K562 (cell line): ENCODE data around the gene VPS37D. TPM values are rescaled to one million over a fixed set of nuclear protein-coding genes. Genes with fewer than 3 reads are reported as not detected.

Source experiments
- ELF4 ChIP-seq: fragments of 450-650 bp; formaldehyde crosslinking; IDR thresholded peaks from 2 replicates; pipeline ENCODE4 v1.4.0; 2022; ENCODE audit warnings: missing genetic modification characterization
- MBD2 ChIP-seq: sonication (generic); IDR thresholded peaks from 2 replicates; pipeline ENCODE4 v1.6.1; 2016; ENCODE audit warnings: low read depth, borderline replicate concordance
- NR4A1 ChIP-seq, 2 experiments: fragments of 250-450 bp in 1 of 2; fragments of 450-650 bp in 1 of 2; sonication (Bioruptor Pico) in 1 of 2; IDR thresholded peaks; 2 replicates each; pipeline versions ENCODE4 v1.4.0 to v1.6.1; 2016 to 2020; ENCODE audit warnings: mild to moderate bottlenecking in 2 of 2, missing compliant biosample characterization in 1 of 2, missing genetic modification characterization in 1 of 2, moderate library complexity in 1 of 2
- RBM39 ChIP-seq: fragments of 200-400 bp; formaldehyde crosslinking; optimal IDR thresholded peaks from 2 replicates; pipeline ENCODE3; 2018; ENCODE audit warnings: low read depth, low read length
- SIX5 ChIP-seq, 2 experiments: IDR thresholded peaks; 2 replicates each; pipeline ENCODE4 v1.6.1; 2011; ENCODE audit warnings: low read length in 2 of 2, borderline replicate concordance in 1 of 2, low read depth in 1 of 2, mild to moderate bottlenecking in 1 of 2, moderate library complexity in 1 of 2; ENCODE audit not compliant: insufficient read depth in 1 of 2
- YBX1 ChIP-seq: fragments of 450-650 bp; IDR thresholded peaks from 2 replicates; pipeline ENCODE4 v1.7.1; 2016; ENCODE audit warnings: mild to moderate bottlenecking
- ZNF274 ChIP-seq: IDR thresholded peaks from 2 replicates; pipeline ENCODE4 v1.6.1; 2011; ENCODE audit warnings: low read depth, mild to moderate bottlenecking, low read length, moderate library complexity, borderline replicate concordance
- ZNF583 ChIP-seq: fragments of 250-450 bp; sonication (Bioruptor Pico); IDR thresholded peaks from 2 replicates; pipeline ENCODE4 v1.4.0; 2020
- polyA plus RNA-seq, 8 experiments: library from polyadenylated mRNA; depleted of rRNA in 4 of 8; stranded (reverse) in 5 of 8; unstranded in 3 of 8; fragments of >200 nt; fragmentation: Nextera tagmentation in 2 of 8; fragmentation: Illumina TruSeq in 1 of 8; extraction: Ambion mirVana in 2 of 8; extraction: Trizol in 1 of 8; gene quantifications; 2 replicates each; pipeline versions ENCODE4 v1.2.1 to v1.2.3, GENCODE V29; 2011 to 2014; ENCODE audit warnings: inconsistent platforms in 1 of 8, missing spikeins in 1 of 8
- total RNA-seq, 7 experiments: library from RNA; depleted of rRNA in 6 of 7; stranded (reverse); fragments of >200 nt in 6 of 7; fragmentation: Illumina TruSeq in 2 of 7; extraction: Trizol in 2 of 7; gene quantifications; 2 replicates each; pipeline versions ENCODE4 v1.2.1 to v1.2.3, GENCODE V29; 2011 to 2021; ENCODE audit warnings: low replicate concordance in 1 of 7
- TF ChIP-seq, protein P1 (sequence below): fragments of 250-450 bp; sonication (Bioruptor Pico); IDR thresholded peaks from 2 replicates; pipeline ENCODE4 v1.5.0; 2021; ENCODE audit warnings: mild to moderate bottlenecking, moderate library complexity
- TF ChIP-seq, protein P2 (sequence below): sonication (generic); formaldehyde crosslinking; IDR thresholded peaks from 2 replicates; pipeline ENCODE4 v1.8.0; 2022; ENCODE audit warnings: mild to moderate bottlenecking, missing genetic modification reagents
- TF ChIP-seq, protein P3 (sequence below): fragments of 450-650 bp; IDR thresholded peaks from 2 replicates; pipeline ENCODE4 v1.6.1; 2017; ENCODE audit warnings: antibody characterized with exemption, mild to moderate bottlenecking
- TF ChIP-seq, protein P4 (sequence below): sonication (generic); formaldehyde crosslinking; IDR thresholded peaks from 2 replicates; pipeline ENCODE4 v1.8.1; 2023; ENCODE audit warnings: missing genetic modification reagents, mild to moderate bottlenecking, borderline replicate concordance

VPS37D gene
- total and polyA plus RNA-seq, 9 of the 15 experiments (the other 6 are each of a cell fraction or from before 2014, with no cell fraction given): 0.25 to 2.3 (median 1.0) TPM; not detected in 3

DNA sequence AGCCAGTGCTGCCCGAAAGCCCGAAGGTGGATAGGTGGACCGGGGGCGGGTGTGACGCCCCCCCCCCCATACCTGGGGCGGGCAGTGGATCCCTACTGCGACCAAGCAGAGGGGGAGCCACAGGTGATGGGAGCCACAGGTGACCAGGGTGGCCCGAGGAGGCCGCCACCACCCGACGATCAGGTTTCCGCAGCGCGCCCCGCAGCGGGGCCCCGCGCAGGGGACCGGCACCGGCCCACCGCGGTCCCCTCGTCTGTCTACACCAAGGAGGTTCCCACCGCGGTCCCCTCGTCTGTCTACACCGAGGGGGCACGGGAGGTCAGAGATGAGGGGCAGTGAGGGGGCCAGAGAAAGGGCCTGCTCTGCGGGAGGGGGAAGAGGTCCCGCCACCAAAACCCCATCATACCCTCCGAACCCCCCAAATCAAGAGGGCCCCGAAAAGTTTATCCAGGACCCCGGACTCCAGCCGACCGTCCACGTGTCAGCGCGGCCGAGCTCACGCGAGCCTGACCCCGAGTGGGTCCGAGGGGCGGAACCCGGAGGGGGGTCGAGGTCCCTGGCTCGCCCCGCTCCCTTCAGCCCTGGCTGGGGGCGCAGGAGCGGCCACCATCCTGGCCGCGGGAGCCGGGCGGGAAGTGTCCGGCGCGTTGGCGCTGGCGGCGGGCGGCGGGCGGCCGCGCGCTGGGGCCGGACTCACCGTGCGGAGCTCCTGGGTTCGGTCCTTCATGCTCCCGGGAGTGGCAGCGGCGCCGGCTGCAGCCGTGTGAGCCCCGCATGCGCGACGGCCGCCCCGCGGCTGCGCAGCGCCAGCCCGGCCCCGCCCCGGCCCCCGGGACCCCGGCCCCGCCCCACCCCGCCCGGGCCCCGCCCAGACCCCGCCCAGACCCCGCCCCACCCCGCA, 51.5 kb downstream of the VPS37D start, which contains the start of gene STX1A (continued):
- TF ChIP-seq, protein P1, sequence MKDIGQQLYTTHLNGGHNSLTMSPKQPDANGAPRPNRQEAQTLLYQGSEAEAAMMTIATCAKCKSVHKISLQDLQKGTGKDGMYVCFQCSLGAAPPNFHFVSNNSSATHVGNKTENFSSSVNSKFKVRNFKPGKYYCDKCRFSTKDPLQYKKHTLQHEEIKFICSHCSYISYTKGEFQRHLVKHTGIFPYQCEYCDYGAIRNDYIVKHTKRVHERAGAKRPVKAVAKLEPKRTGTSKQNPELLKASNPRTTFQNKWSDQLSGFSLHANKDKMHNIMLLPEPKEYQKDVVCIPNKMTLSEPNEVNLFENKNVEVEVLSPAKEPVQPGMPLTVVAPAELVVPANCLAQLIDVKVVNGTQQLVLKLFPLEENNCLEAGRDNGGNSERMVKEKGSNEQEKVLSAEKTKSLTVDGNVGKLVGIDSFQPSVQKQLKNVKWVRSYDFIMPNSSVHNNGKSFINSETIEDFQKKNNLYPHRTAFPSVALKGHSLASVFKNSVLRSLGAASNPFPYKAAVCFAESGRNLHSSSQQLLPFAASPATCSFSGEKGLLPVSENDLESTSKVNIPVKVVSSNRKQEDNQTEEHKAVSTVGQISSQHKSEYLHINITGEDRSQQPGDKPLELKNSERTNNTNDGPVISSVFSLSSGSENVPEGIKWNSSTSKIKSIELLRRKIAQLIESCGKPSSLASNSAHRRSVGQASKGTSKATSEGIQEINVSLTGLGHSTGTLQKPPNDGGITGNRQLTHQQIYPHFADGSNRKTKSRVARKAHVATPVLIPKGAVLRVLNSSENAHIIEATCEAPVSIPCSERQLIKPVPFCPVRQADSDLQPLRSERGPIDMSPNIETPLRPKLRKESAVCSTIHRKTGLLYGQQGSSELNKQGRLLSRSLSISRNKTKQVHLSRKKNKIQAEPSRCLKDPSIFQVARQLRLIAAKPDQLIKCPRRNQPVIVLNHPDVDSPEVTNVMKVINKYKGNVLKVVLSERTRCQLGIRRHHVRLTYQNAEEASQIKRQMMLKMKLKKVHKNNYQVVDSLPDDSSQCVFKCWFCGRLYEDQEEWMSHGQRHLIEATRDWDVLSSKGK (CRISPR knock-in tag): no peak
- TF ChIP-seq SIX5 (IDR thresholded peaks at IDR 0.05; ENCODE audit: borderline replicate concordance in 1 of 2, insufficient read depth in 1 of 2, low read depth in 1 of 2, low read length in 2 of 2): no peak
- TF ChIP-seq, protein P2, sequence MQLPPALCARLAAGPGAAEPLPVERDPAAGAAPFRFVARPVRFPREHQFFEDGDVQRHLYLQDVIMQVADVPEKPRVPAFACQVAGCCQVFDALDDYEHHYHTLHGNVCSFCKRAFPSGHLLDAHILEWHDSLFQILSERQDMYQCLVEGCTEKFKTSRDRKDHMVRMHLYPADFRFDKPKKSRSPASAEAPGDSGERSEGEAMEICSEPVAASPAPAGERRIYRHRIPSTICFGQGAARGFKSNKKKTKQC (CRISPR knock-in tag): 0 out of 2 replicates have a peak, but pooled peaks have one; percentile 27
- TF ChIP-seq NR4A1 (CRISPR knock-in tag; IDR thresholded peaks at IDR 0.05): no peak
- TF ChIP-seq NR4A1 (tag; IDR thresholded peaks at IDR 0.05): no peak
- TF ChIP-seq, protein P3, sequence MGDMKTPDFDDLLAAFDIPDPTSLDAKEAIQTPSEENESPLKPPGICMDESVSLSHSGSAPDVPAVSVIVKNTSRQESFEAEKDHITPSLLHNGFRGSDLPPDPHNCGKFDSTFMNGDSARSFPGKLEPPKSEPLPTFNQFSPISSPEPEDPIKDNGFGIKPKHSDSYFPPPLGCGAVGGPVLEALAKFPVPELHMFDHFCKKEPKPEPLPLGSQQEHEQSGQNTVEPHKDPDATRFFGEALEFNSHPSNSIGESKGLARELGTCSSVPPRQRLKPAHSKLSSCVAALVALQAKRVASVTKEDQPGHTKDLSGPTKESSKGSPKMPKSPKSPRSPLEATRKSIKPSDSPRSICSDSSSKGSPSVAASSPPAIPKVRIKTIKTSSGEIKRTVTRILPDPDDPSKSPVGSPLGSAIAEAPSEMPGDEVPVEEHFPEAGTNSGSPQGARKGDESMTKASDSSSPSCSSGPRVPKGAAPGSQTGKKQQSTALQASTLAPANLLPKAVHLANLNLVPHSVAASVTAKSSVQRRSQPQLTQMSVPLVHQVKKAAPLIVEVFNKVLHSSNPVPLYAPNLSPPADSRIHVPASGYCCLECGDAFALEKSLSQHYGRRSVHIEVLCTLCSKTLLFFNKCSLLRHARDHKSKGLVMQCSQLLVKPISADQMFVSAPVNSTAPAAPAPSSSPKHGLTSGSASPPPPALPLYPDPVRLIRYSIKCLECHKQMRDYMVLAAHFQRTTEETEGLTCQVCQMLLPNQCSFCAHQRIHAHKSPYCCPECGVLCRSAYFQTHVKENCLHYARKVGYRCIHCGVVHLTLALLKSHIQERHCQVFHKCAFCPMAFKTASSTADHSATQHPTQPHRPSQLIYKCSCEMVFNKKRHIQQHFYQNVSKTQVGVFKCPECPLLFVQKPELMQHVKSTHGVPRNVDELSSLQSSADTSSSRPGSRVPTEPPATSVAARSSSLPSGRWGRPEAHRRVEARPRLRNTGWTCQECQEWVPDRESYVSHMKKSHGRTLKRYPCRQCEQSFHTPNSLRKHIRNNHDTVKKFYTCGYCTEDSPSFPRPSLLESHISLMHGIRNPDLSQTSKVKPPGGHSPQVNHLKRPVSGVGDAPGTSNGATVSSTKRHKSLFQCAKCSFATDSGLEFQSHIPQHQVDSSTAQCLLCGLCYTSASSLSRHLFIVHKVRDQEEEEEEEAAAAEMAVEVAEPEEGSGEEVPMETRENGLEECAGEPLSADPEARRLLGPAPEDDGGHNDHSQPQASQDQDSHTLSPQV: no peak; the same call in 1 of the 2 replicates
- TF ChIP-seq ZNF274: no peak
- TF ChIP-seq YBX1: no peak
- no peak for TF ChIP-seq ELF4 (CRISPR knock-in tag)
- TF ChIP-seq, protein P4, sequence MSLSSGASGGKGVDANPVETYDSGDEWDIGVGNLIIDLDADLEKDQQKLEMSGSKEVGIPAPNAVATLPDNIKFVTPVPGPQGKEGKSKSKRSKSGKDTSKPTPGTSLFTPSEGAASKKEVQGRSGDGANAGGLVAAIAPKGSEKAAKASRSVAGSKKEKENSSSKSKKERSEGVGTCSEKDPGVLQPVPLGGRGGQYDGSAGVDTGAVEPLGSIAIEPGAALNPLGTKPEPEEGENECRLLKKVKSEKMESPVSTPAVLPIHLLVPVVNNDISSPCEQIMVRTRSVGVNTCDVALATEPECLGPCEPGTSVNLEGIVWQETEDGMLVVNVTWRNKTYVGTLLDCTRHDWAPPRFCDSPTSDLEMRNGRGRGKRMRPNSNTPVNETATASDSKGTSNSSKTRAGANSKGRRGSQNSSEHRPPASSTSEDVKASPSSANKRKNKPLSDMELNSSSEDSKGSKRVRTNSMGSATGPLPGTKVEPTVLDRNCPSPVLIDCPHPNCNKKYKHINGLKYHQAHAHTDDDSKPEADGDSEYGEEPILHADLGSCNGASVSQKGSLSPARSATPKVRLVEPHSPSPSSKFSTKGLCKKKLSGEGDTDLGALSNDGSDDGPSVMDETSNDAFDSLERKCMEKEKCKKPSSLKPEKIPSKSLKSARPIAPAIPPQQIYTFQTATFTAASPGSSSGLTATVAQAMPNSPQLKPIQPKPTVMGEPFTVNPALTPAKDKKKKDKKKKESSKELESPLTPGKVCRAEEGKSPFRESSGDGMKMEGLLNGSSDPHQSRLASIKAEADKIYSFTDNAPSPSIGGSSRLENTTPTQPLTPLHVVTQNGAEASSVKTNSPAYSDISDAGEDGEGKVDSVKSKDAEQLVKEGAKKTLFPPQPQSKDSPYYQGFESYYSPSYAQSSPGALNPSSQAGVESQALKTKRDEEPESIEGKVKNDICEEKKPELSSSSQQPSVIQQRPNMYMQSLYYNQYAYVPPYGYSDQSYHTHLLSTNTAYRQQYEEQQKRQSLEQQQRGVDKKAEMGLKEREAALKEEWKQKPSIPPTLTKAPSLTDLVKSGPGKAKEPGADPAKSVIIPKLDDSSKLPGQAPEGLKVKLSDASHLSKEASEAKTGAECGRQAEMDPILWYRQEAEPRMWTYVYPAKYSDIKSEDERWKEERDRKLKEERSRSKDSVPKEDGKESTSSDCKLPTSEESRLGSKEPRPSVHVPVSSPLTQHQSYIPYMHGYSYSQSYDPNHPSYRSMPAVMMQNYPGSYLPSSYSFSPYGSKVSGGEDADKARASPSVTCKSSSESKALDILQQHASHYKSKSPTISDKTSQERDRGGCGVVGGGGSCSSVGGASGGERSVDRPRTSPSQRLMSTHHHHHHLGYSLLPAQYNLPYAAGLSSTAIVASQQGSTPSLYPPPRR (CRISPR knock-in tag): no peak
- TF ChIP-seq ZNF583: no peak
- TF ChIP-seq RBM39: no peak
- no peak for TF ChIP-seq MBD2
